Hepatocyte (in vitro differentiated cells): Measurements from ENCODE around the gene SORCS2. TPM values are rescaled to one million over a fixed set of nuclear protein-coding genes. Genes with fewer than 3 reads are reported as not detected.

Experiments used
- DNase-seq: peaks from one replicate; pipeline ENCODE4 v3.0.0-alpha.2; 2016; ENCODE audit warnings: low spot score
- H2AFZ ChIP-seq: fragments of 200-600 bp; sonication (generic); 2 replicates; pipeline ENCODE4 v1.6.0; 2016; ENCODE audit warnings: antibody characterized with exemption, mild to moderate bottlenecking
- H3K27ac ChIP-seq: fragments of 200-600 bp; sonication (generic); 2 replicates; pipeline ENCODE4 v1.5.1; 2016; ENCODE audit warnings: mild to moderate bottlenecking
- H3K27me3 ChIP-seq: fragments of 200-600 bp; sonication (generic); 2 replicates; pipeline ENCODE4 v1.6.1; 2016
- H3K36me3 ChIP-seq: fragments of 200-600 bp; sonication (generic); replicated peaks from 2 replicates; pipeline ENCODE4 v1.5.1; 2016; ENCODE audit warnings: low read depth; ENCODE audit not compliant: insufficient read depth
- H3K4me1 ChIP-seq: fragments of 200-600 bp; sonication (generic); 2 replicates; pipeline ENCODE4 v1.5.1; 2016; ENCODE audit warnings: mild to moderate bottlenecking, moderate library complexity; ENCODE audit not compliant: insufficient read depth
- H3K4me2 ChIP-seq: fragments of 200-600 bp; sonication (generic); 2 replicates; pipeline ENCODE4 v1.6.0; 2016
- H3K4me3 ChIP-seq: fragments of 200-600 bp; sonication (generic); 2 replicates; pipeline ENCODE4 v1.5.1; 2016; ENCODE audit warnings: mild to moderate bottlenecking
- H3K79me2 ChIP-seq: fragments of 200-600 bp; sonication (generic); 2 replicates; pipeline ENCODE4 v1.6.0; 2017; ENCODE audit warnings: mild to moderate bottlenecking
- H3K9me2 ChIP-seq: fragments of 200-600 bp; sonication (generic); replicated peaks from 2 replicates; pipeline ENCODE4 v1.6.0; 2017; ENCODE audit warnings: mild to moderate bottlenecking; ENCODE audit not compliant: insufficient read depth
- H3K9me3 ChIP-seq: fragments of 200-600 bp; sonication (generic); 2 replicates; pipeline ENCODE4 v1.5.1; 2016; ENCODE audit warnings: low read depth, mild to moderate bottlenecking
- H4K20me1 ChIP-seq: fragments of 200-600 bp; sonication (generic); 2 replicates; pipeline ENCODE4 v1.6.0; 2016; ENCODE audit warnings: mild to moderate bottlenecking; ENCODE audit not compliant: insufficient read depth, poor library complexity, severe bottlenecking
- CTCF ChIP-seq: fragments of 200-600 bp; sonication (generic); IDR thresholded peaks from 2 replicates; pipeline ENCODE4 v1.5.1; 2016; ENCODE audit warnings: antibody characterized with exemption, mild to moderate bottlenecking; ENCODE audit not compliant: poor library complexity
- EZH2 ChIP-seq: fragments of 200-600 bp; sonication (generic); IDR thresholded peaks from 2 replicates; pipeline ENCODE4 v1.6.1; 2016; ENCODE audit warnings: antibody characterized with exemption, mild to moderate bottlenecking, borderline replicate concordance
- EZH2phosphoT487 ChIP-seq: fragments of 200-600 bp; sonication (generic); IDR thresholded peaks from one replicate; pipeline ENCODE4 v1.6.1; 2018; ENCODE audit warnings: antibody characterized with exemption, mild to moderate bottlenecking, low read depth, moderate library complexity; ENCODE audit not compliant: unreplicated experiment, severe bottlenecking
- WGBS: methylation state at CpG from one replicate; pipeline ENCODE4 v1.1.6; 2016; ENCODE audit warnings: low lambda C conversion rate; ENCODE audit errors: missing lambda C conversion rate; 5-methylcytosine and 5-hydroxymethylcytosine counted together
- polyA plus RNA-seq: library from polyadenylated mRNA; unstranded; fragments of >200 nt; fragmentation: Nextera tagmentation; extraction: Ambion mirVana; gene quantifications from 2 replicates; pipeline ENCODE4 v1.2.1, GENCODE V29; 2016
- total RNA-seq: library from RNA; depleted of rRNA; stranded (reverse); fragments of >200 nt; gene quantifications from 2 replicates; pipeline ENCODE4 v1.2.3, GENCODE V29; 2014

Gene SORCS2
- total and polyA plus RNA-seq, 2 experiments from 2014 or later: 1.6 to 4.8 TPM

- Histone ChIP-seq H3K4me2 (no peak overlapping the region), H2AFZ (no peak overlapping the region)
- WGBS: 91% methylated on average over 9 of the region's 9 CpGs
Measured at GRCh38 chr4:7173841-7174449, 18.4 kb upstream of the SORCS2 start.

DNA sequence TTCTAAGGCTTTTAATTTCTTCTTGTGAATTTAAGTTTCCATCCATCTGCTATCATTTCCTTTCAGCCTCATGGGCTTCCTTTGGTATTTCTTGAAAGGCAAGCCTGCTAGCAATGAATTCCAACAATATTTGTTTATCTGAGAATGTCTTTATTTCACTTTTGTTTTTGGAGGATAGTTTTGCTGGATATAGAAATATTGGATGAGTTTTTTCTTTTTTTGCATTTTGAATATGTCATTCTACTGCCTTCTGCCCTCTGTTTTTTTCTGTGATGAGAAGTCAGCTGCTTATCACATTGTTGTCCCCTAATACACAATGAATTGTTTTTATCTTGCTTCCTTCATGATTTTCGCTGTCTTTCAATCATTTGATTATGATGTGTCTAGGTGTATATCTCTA lies 13.2 kb upstream of the SORCS2 start:
- no peaks in the 10 kb centered on the region for H3K27me3 ChIP-seq
- H3K4me1 ChIP-seq: no peaks in the 10 kb centered on the region
- H2AFZ ChIP-seq: no peak overlapping the region
- DNase-seq: no peak
- H3K9me3 ChIP-seq: no peaks in the 10 kb centered on the region
- no peak overlapping the region for H3K4me3 ChIP-seq
- H3K9me2 ChIP-seq: no peaks in the 10 kb centered on the region
- H3K36me3 ChIP-seq: no peaks in the 10 kb centered on the region
- TF ChIP-seq CTCF (no peak), EZH2phosphoT487 (no peak), EZH2 (no peak)
- no peak overlapping the region for H3K27ac ChIP-seq
- H3K79me2 ChIP-seq: no peaks in the 10 kb centered on the region
- H4K20me1 ChIP-seq: no peaks in the 10 kb centered on the region
- 92% methylated on average over 1 of the region's 1 CpG for WGBS
- H3K4me2 ChIP-seq: no peak overlapping the region

More at GRCh38 chr4:7173841-7174449, 18.4 kb upstream of the SORCS2 start:
- no peaks in the 10 kb centered on the region for H3K27me3 ChIP-seq
- H3K4me3 ChIP-seq: no peak overlapping the region
- H3K4me1 ChIP-seq: no peaks in the 10 kb centered on the region
- no peaks in the 10 kb centered on the region for H4K20me1 ChIP-seq
- no peaks in the 10 kb centered on the region for H3K9me2 ChIP-seq
- TF ChIP-seq EZH2phosphoT487: no peak
- no peak overlapping the region for H3K27ac ChIP-seq
- no peaks in the 10 kb centered on the region for H3K79me2 ChIP-seq
- DNase-seq: no peak
- H3K9me3 ChIP-seq: no peaks in the 10 kb centered on the region
- H3K36me3 ChIP-seq: no peaks in the 10 kb centered on the region

GRCh38 chr4:7180938-7181337 lies 11.4 kb upstream of the SORCS2 start:
- Histone ChIP-seq H3K36me3 (no peaks in the 10 kb centered on the region), H3K9me2 (no peaks in the 10 kb centered on the region), H3K27ac (no peak overlapping the region), H3K9me3 (no peaks in the 10 kb centered on the region), H3K79me2 (no peaks in the 10 kb centered on the region), H3K4me3 (no peak overlapping the region), H3K4me2 (no peak overlapping the region), H2AFZ (no peak overlapping the region), H3K4me1 (no peaks in the 10 kb centered on the region), H3K27me3 (no peaks in the 10 kb centered on the region), H4K20me1 (no peaks in the 10 kb centered on the region)
- 71% methylated on average over 4 of the region's 4 CpGs for WGBS
- no peak for DNase-seq
- TF ChIP-seq EZH2phosphoT487 (no peak), EZH2 (no peak), CTCF (no peak)

DNA sequence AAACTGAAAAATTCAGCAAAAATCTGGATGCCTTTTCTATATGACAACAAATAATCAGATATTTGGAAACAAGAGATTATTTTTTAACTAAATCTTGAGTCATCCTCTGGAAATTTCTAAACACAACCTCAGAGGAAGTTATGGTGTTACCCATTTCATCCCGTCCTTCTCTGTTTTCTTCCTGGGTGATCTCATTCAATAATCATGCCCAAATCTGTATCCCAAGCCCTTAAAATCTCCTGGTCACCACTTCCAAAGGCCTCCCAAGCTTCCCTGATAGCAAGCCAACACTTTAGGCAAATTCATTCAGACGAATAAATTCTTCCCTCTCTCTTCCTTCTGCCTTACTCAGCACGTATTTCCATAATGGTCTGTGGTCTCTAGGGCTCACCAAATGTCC lies 9.7 kb upstream of the SORCS2 start:
- Histone ChIP-seq H3K27me3 (no peaks in the 10 kb centered on the region), H4K20me1 (no peaks in the 10 kb centered on the region), H3K79me2 (no peaks in the 10 kb centered on the region), H3K9me2 (no peaks in the 10 kb centered on the region), H3K9me3 (no peaks in the 10 kb centered on the region), H2AFZ (no peak overlapping the region), H3K4me3 (no peak overlapping the region), H3K27ac (no peak overlapping the region), H3K4me2 (no peak overlapping the region), H3K4me1 (no peaks in the 10 kb centered on the region), H3K36me3 (no peaks in the 10 kb centered on the region)
- DNase-seq: no peak
- TF ChIP-seq CTCF (no peak), EZH2 (no peak), EZH2phosphoT487 (no peak)
- 89% methylated on average over 3 of the region's 3 CpGs for WGBS
